GM19238 (cell line): ENCODE results near the gene GSDME.
"Not testable (repeated sequence)": the region's sequence is repeated elsewhere in the genome, so short reads cannot be mapped to it uniquely, and the experiment has no call there.

ENCODE experiments used
- DNase-seq: peaks from one replicate; pipeline ENCODE4 v3.0.0; 2011; ENCODE audit warnings: low spot score; ENCODE audit not compliant: insufficient read length

The GSDME gene

DNA sequence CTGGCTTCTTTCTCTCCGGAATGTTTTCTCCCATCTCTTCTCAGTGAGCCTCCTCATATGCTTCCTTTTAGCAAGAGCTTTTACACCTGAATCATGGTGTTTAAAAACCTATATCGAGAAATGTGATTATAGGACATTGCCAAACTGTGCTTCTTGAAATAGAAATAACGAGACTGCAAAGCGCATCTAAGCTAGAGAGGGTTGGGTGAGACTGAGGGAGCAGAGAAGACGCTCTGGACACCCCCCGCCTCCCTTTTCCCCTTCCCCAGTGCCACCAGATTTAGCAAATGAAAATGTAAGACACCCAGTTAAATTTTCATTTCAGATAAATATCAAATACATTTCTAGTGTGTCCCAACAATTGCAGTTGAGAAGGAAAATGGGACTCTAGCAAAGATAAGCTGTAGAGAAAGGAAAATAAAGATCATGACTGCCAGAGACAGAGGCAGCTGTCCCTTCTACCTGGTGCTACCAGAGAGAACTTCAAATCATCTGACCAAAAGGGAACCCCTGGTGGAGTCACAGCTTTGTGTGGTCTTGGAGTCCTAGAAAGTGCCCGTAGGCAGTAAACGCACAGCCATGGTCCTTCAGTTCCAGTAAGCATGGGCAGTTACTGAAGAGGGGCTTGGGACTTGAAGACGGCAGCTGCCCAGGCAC lies 14.6 kb downstream of the GSDME start:
- no peak for DNase-seq

DNA sequence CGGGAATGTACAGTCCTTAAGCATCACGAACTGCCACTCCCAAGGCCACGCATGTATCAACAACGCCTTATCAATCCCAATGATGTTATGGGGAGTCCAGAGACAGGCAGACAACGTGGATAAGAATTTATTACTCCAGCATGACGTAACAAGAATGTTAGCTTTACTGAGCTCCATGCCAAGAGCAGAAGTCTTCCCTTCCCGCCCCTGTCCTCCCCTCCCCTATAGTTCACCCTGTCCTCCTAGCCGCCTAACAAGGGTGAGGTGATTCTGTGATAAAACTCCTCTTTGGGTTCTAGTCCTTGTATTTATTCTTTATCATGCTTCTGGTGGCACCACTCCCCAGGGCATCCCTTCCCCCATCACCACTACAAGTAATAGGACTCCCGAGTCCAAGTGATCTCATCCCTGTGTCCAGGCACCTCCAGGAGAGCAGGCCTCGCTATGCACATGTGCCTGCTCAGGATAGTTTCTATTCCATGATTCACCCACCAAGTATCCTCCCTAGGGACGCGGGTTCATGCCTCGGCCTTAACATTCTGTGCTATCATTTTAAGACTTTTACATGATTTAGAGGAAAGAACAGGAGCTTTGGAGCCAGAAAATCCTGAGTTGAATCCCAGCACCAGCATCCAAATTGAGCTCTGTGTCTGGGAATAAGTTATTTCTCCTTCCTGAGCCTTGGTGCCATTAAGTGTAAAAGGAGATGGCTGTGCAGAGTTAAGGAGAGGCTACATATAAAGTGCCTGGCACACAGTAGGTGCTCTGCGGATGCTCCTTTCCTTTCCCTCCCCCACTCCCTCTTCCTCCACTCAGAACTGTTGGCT lies 15.4 kb downstream of the GSDME start:
- no peak for DNase-seq

DNA sequence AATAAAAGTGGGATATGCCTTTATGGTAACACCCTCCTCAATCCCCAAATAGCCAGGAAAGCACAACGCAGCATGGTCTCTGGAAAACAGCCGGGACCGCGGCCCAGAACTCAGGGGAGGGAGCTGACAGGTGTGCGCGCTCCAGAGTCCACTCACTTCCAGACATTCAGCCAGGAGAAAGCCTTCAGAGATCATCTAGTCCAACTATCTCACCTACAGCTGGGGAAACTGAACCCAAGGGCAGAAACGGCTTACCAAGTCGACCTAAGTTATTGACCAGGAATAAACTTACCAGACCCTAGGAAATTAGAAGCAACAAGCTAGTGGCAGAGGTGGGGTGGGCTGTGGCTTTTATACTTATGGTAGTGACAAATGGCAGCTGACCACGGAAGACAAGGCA lies 16.4 kb downstream of the GSDME start:
- no peak for DNase-seq

DNA sequence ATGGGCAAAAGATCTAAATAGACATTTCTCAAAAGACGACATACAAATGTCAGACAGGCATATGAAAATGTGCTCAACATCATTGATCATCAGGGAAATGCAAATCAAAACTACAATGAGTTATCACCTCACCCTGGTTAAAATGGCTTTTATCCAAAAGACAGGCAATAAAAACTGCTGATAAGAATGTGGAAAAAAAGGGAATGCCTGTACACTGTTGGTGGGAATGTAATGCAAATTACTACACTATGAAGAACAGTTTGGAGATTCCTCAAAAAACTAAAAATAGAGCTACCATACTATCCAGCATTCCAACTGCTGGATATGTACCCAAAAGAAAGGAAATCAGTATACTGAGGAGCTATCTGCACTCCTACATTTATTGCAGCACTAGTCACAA lies 18.0 kb downstream of the GSDME start:
- no peak for DNase-seq

DNA sequence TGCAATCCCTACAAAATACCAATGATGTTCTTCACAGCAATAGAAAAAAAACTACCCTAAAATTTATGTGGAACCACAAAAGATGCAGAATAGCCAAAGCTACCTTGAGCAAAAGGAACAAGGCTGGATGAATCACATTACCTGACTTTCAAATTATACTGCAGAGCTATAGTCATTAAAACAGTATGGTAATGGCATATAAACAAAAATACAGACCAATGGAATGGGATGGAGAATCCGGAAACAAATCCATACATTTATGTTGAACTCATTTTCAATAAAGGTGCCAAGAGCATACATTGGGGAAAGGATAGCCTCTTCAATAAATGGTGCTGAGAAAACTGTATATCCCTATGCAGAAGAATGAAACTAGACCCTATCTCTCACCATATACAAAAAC lies 18.7 kb downstream of the GSDME start:
- DNase-seq: no peak

DNA sequence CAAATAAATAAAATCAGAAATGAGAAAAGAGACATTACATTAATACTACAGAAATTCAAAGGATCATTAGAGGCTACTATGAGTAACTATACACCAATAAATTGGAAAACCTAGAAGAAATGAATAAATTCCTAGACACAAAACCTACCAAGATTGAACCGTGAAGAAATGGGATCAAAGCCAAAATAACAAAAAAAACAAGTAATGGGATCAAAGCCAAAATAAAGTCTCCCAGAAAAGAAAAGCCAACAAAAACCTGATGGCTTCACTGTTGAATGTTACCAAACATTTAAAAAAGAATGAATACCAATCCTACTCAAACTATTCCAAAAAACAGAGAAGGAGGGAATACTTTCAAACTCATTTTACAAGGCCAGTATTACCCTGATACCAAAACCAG lies 20.0 kb downstream of the GSDME start:
- DNase-seq: no peak

DNA sequence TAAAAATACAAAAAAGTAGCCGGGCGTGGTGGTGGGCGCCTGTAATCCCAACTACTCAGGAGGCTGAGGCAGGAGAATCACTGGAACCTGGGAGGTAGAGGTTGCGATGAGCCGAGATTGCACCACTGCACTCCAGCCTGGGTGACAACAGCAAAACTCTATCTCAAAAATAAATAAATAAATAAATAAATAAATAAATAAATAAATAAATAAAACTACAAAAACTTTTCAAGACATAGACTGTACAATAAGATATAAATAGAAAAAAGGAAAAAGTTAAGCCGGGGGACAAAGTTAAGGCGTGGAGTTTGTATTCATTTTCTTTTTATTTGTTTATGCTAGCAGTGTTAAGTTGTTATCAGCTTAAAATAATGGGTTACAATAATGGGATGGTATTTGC lies 21.7 kb downstream of the GSDME start:
- not testable (repeated sequence) for DNase-seq

DNA sequence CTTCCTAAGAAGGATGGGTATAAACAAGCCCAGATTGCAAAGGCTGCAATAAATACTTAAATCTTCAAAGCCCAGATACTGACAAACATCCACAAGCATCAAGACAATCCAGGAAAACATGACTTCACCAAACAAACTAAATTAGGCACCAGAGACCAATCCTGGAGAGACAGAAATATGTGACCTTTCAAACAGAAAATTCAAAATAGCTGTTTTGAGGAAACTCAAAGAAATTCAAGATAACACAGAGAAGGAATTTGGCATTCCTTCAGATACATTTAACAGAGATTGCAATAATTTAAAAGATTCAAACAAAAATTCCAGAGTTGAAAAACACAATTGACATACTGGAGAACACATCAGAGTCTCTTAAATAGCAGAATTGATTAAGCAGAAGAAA lies 23.0 kb downstream of the GSDME start:
- DNase-seq: no peak

DNA sequence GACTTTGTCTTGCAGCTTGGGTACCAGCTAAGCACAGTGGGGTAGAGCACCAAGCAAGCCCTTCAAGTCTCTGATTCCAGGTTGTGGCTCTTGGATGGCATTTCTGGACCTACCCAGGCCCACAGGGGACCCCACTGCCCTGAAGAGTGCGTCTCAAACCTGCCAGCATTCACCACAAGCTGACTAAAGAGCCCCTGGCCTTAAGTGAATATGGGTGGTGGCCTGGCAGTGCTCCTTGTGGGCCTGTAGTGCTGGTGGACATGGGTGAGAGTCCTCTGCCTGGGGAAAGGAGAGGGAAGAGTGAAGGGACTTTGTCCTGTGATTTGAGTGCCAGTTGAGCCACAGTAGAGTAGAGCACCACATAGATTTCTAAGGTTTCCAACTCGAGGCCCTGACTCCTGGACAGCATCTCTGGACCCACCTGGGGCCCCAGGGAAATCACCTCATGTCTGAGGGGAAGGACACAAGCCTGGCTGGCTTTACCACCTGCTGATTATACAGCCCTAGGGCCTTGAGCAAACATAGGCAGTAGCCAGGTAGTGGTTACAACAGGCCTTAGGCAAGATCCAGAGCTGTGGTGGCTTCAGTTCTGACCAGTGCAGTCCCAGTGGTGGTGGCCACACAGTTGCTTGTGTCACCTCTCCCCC lies 23.7 kb downstream of the GSDME start:
- DNase-seq: no peak

DNA sequence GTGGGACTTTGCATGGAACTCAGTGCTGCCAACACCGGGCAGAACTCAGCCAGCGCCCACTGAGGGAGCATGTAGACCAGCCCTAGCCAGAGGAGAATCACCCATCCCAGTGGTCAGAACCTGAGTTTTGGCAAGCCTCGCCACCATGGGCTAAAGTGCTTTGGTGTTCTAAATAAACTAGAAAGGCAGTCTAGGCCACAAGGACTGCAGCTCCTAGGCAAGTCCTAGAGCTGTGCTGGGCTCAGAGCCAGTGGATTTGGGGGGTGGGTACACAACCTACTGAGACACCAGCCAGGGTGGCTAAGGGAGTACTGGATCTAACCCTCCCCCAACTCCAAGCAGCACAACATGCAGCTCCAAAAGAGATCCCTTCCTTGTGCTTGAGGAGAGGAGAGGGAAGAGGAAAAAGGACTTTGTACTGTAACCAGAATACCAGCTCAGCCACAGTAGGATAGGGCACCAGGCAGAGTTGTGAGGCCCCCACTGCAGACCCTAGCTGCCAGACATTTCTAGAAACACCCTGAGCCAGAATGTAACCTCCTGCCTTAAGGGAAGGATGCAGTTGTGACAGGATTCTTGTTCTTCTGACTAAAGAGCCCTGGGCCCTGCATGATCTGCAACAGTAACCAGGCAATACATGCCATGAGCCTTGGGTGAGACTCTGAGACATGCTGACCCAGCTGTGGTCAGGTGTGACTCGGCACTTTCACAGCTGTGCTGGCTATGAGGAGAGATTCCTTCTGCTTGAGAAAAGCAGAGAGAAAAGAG lies 24.4 kb downstream of the GSDME start:
- DNase-seq: no peak

DNA sequence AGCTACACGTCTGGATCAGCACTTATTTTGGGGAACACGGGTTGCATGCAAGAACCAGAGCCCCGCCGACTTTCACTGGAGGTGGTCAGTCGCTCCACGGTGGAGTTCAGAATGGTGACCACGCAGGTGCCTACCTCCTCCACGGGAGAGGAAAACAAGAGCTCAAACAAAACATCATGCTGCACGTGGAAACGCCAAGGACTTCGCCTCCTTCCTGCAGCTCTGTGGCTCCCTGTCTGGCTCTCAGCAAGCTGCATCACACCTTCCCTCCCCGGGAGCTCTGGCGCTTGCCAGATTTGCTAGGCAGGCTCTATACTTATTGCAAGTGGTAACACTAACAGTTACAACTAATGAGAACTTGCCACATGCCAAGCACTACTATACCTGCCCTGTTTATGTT lies 26.0 kb downstream of the GSDME start:
- no peak for DNase-seq

DNA sequence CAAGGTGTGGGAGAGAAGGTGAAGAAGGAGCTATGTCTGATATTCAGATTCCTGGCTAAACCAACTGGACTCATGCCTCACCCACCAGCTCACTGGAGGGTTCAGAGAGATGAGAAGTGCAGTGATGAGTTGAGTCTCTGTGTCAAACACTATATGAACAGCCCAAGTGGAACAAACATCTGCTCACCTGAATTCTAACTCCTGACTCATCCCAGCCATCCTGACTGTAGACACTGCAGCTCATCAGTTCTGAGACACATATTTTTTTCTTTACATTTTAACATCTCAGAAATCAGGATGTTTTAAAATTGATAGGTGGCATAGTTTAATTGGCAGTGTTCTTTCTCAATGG lies 27.3 kb downstream of the GSDME start:
- no peak for DNase-seq

DNA sequence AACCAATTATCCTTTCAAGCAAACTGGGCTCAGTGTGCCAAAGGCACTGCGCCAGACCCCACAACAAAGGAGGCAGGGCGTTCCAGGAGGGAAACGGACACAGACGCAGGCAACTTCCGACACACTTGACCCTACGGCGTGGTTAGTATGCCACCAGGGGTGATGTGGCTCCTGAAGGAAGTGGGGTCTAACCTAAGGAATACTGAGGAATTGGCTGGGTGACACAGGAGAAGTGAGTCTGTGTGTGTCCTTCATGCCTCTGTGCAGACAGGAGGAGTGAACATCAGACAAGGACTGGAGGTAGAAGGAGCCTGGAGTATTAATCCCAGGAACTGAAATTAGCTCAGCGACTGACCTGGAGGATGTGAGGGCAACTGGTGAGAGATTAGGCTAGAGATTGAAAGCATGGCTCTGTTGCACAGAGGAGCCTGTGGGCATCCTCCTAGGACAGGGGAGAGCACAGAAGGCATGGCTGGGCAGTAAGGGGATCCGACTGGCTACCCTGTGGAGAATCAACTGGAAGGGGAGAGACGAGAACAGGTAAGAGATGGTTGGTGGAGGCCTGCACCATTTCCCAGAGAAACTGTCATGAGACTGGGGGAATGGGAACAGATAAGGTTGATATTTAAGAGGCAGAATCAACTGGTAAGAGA lies 27.8 kb downstream of the GSDME start:
- DNase-seq: no peak

DNA sequence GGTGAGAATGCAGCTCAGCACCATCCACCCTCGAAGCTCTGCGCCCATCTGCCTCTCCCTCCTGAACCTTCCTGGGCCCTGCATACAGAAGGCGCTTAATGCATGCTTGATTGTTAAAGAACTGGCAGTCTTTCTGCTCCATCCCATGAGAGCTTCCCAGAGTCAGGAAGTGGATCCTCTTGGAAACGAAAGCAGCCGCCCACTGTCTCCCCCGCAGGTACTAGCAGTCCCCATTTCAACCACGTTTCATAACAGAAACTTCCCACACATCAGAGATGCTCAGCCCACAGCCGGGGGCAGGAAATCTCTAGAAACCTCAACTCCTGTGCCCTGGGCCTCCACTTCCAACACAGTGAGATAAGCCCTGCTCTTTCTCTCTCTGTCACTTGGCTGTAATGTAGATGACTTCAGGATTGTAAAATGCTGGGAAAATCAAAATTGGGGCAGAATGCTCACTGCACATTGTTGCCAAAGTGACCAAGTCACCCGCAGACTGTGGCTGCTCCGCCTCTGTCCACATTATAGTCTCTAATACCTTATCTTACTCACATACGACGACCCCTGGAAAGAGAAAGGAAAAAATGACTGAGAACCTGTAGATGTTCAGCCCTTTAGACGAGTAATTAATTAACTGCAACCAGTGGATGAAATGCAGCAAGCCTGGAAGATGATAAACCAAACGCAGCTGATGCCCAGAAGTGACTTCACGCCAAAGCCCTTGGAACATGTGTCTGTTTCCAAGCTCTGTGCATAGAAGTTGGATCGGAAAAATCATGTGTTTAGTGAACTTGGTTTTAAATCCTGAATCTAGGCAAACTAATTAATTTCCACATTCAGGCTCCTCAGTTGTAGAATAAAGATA lies 28.5 kb downstream of the GSDME start:
- DNase-seq: no peak

DNA sequence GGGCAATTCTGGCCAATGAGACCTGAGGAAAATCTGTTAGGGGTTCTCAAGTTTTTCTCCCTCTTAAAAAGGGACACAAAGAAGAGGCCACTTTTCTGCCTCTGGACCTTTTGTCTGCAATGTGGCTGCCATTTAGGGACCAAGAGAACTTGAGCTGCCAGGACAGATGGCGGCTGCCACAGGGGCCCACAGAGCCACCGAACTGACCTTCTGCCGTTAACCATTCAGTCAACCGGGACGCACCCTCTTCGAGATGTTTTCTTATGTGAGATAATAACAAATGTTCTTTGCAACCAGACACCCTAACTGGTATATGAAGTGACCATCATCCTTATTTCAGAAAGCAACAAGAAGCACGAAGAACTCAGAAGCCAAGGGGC lies 29.2 kb downstream of the GSDME start:
- no peak for DNase-seq

DNA sequence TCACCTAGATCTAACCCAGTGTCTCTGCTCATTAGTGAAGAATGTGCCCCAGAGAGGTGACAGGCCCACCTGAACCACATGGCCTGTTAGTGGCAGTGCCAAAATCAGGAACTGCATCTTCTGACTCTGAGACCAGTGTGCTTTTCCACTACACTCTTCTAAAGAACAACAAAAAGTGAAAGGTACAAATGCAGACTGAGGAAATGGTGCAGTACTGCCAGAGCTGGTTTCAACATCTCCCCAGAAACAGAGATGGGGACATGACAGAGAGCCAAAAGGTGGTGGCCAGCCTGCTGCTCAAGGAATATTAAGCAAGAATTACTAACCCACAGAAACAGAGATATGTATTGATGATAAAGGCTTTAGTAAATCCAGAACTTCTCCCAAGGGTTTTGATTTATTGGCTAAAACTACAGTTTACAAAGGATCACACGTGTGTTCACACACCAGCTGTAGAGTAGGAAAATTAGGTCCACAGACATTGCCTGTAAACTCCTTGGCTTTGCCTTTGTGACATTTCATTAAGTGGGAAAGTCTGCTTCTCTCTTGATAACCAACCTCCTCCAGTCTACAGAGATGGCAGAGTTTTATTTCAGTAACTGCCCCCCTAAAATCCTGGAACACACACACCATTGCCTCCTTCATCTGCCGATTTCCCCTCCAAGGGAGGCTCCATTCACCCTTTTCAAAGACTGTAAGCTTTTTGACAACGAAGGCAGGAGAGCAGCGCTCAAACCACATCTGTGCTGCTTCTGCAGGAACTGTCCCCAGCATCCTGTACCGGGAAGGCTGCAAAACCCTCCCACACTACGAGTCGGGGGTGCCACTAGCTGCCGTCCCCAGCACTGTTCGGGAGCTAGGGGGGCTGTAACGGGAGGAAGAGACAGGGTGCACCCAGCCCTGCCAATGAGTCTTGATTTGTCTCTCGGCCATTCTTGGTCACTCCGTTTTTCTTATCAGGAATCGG lies 29.8 kb downstream of the GSDME start:
- peak; percentile 27 for DNase-seq

DNA sequence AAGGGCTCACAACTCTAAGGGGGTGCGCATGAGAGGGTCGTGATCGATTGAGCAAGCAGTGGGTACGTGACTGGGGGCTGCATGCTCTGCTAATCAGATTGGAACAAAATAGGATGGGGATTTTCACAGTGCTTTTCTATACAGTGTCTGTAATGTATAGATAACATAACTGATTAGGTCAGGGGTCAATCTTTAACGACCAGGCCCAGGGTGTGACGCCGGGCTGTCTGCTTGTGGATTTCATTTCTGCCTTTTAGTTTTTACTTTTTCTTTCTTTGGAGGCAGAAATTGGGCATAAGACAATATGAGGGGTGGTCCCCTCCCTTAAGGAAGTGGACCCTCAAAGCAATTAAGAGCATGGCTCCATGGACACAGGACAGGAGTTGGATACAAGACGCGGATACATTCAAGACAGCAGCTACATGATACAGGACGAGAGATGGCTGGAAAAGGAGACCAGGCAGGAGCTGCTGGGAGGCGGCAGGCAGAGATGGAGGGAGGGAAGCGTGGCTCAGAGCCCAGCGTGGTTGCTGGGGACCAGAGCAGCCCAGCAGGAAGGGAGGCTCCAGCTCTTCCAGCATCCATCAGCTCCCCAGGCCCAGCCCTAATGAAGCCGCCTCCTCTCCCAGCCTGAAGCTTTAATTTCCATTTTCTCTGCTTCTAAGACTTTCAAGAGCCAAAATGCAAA lies 31.6 kb downstream of the GSDME start:
- no peak for DNase-seq

DNA sequence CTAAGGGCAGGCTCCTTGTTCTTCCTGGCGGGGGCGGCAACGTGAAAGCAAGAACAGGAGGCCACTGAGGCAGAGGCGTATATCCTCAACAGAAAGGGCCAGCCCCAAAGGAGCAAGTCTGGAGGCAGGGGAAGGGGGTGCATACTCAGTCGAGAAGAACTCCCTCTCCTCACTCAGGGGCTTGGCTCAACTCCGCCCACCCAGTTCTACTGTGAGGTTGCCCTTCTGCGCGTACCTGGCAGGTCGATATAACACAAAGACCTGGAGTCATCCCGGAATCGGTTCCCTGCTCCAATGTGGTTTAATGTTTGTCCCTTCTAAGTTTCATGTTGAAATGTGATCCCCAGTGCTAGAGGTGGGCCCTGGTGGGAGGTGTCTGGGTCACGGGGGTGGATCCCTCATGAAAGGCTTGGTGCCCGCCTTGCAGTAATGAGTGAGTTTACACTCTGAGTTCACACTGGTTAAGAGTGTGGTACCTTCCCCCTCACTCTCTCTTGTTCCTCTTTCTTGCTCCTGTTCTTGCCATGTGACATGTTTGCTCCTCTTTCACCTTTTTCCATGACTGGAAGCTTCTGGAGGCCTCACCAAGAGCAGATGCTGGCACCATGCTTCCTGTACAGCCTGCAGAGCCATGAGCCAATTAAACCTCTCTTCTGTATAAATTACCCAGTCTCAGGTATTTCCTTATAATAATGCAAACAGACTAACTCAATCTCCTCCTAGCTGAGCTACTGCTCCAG lies 32.6 kb downstream of the GSDME start:
- no peak for DNase-seq
